CD4-positive, alpha-beta T cell treated with Interleukin-15 for 1 hour (primary cell): Measurements from ENCODE around the gene SWI5.
A peak's percentile ranks its signal among the peaks of the same experiment; 100 is the strongest.

Experiments used
- DNase-seq: peaks from one replicate; pipeline ENCODE4 v3.0.0-alpha.2; 2020

SWI5 gene

GRCh38 chr9:128322404-128323211 lies 46.5 kb downstream of the SWI5 start, which contains the start of the genes COQ4 and TRUB2:
Gene COQ4 (plus strand): TSS chr9:128322839. CDS start chr9:128322859, 20 bp downstream.
Gene TRUB2 (minus strand): TSS chr9:128322447. CDS start chr9:128322408, 39 bp downstream.
- DNase-seq = peak; percentile 91

- DNase-seq = no peak
Measured at GRCh38 chr9:128323212-128323730, 47.2 kb downstream of the SWI5 start.

- DNase-seq = no peak
Measured at GRCh38 chr9:128323791-128324190, 47.7 kb downstream of the SWI5 start.

GRCh38 chr9:128324401-128324800 lies 48.3 kb downstream of the SWI5 start:
- no peak for DNase-seq

- DNase-seq = no peak
Measured at GRCh38 chr9:128325629-128326028, 49.6 kb downstream of the SWI5 start.

- no peak for DNase-seq
Measured at GRCh38 chr9:128333451-128333869, 57.4 kb downstream of the SWI5 start.

- DNase-seq = no peak
Measured at GRCh38 chr9:128335161-128335560, 59.1 kb downstream of the SWI5 start.

- DNase-seq = no peak
Measured at GRCh38 chr9:128335914-128336313, 59.8 kb downstream of the SWI5 start.

GRCh38 chr9:128337936-128338335 lies 61.9 kb downstream of the SWI5 start:
- DNase-seq = no peak
